Neutrophil (primary cell): Measurements from ENCODE around the gene L3MBTL4.

ENCODE experiments used
- H3K27ac ChIP-seq: fragments of 200-600 bp; sonication (generic); 2 replicates; pipeline ENCODE4 v1.5.1; 2016; ENCODE audit warnings: mild to moderate bottlenecking, moderate library complexity
- H3K27me3 ChIP-seq: fragments of 200-600 bp; sonication (generic); 2 replicates; pipeline ENCODE4 v1.6.0; 2016; ENCODE audit warnings: mild to moderate bottlenecking
- H3K36me3 ChIP-seq: fragments of 200-600 bp; sonication (generic); 2 replicates; pipeline ENCODE4 v1.5.1; 2017
- H3K4me1 ChIP-seq, 2 experiments: fragments of 200-600 bp in 1 of 2; sonication (generic) in 1 of 2; 1 replicate in 1 of 2; 2 replicates in 1 of 2; pipeline versions ENCODE4 v1.5.1 to v1.6.1; 2013 to 2016; ENCODE audit warnings: low read depth in 1 of 2, low read length in 1 of 2, mild to moderate bottlenecking in 1 of 2, moderate library complexity in 1 of 2; ENCODE audit not compliant: control insufficient read depth in 1 of 2, insufficient read depth in 1 of 2
- H3K4me3 ChIP-seq, 2 experiments: fragments of 200-600 bp in 1 of 2; sonication (generic) in 1 of 2; 1 replicate in 1 of 2; 2 replicates in 1 of 2; pipeline ENCODE4 v1.5.1; 2013 to 2016; ENCODE audit warnings: low read depth in 1 of 2, low read length in 1 of 2, mild to moderate bottlenecking in 1 of 2, moderate library complexity in 1 of 2
- H3K9me3 ChIP-seq: fragments of 200-600 bp; sonication (generic); 2 replicates; pipeline ENCODE4 v1.5.1; 2016
- CTCF ChIP-seq: fragments of 200-600 bp; sonication (generic); IDR thresholded peaks from 2 replicates; pipeline ENCODE4 v1.5.1; 2016; ENCODE audit warnings: antibody characterized with exemption

Gene L3MBTL4

GRCh38 chr18:5983488-5983887, 431.2 kb downstream of the L3MBTL4 start:
- no peaks in the 10 kb centered on the region for H3K4me1 ChIP-seq
- TF ChIP-seq CTCF, result no peak
- no peak overlapping the region for H3K4me3 ChIP-seq
- H3K27me3 ChIP-seq, result no peaks in the 10 kb centered on the region
- no peaks in the 10 kb centered on the region for H3K36me3 ChIP-seq
- no peak overlapping the region for H3K27ac ChIP-seq
- H3K9me3 ChIP-seq, result no peaks in the 10 kb centered on the region

- no peak for TF ChIP-seq CTCF
- Histone ChIP-seq H3K27me3 (no peaks in the 10 kb centered on the region), H3K27ac (no peak overlapping the region)
Observed at GRCh38 chr18:5982332-5982731, 432.4 kb downstream of the L3MBTL4 start.

GRCh38 chr18:5980721-5981120, 434.0 kb downstream of the L3MBTL4 start:
- Histone ChIP-seq H3K9me3 (no peaks in the 10 kb centered on the region), H3K36me3 (no peaks in the 10 kb centered on the region), H3K4me1 (no peaks in the 10 kb centered on the region), H3K4me3 (no peak overlapping the region), H3K27ac (no peak overlapping the region), H3K27me3 (no peaks in the 10 kb centered on the region)
- no peak for TF ChIP-seq CTCF

More at GRCh38 chr18:5982332-5982731, 432.4 kb downstream of the L3MBTL4 start:
- Histone ChIP-seq H3K9me3 (no peaks in the 10 kb centered on the region), H3K4me3 (no peak overlapping the region), H3K36me3 (no peaks in the 10 kb centered on the region), H3K4me1 (no peaks in the 10 kb centered on the region)

GRCh38 chr18:5979971-5980457, 434.7 kb downstream of the L3MBTL4 start:
- H3K9me3 ChIP-seq, result no peaks in the 10 kb centered on the region
- H3K36me3 ChIP-seq, result no peaks in the 10 kb centered on the region
- H3K4me3 ChIP-seq, result no peak overlapping the region
- TF ChIP-seq CTCF, result no peak
- H3K27me3 ChIP-seq, result no peaks in the 10 kb centered on the region
- H3K27ac ChIP-seq, result no peak overlapping the region
- no peaks in the 10 kb centered on the region for H3K4me1 ChIP-seq

- Histone ChIP-seq H3K9me3 (no peaks in the 10 kb centered on the region), H3K4me1 (no peaks in the 10 kb centered on the region), H3K4me3 (no peak overlapping the region), H3K27ac (no peak overlapping the region), H3K27me3 (no peaks in the 10 kb centered on the region), H3K36me3 (no peaks in the 10 kb centered on the region)
- no peak for TF ChIP-seq CTCF
Observed at GRCh38 chr18:5979176-5979888, 435.4 kb downstream of the L3MBTL4 start.
